SHP77 (cell line): Measurements from ENCODE around the gene BTC.
"Not testable (repeated sequence)": the region's sequence is repeated elsewhere in the genome, so short reads cannot be mapped to it uniquely, and the experiment has no call there.

ENCODE experiments used
- DNase-seq, 2 experiments: peaks; one replicate each; lab custom pipeline; 2025; lab: John Stamatoyannopoulos, UW

Gene BTC

DNA sequence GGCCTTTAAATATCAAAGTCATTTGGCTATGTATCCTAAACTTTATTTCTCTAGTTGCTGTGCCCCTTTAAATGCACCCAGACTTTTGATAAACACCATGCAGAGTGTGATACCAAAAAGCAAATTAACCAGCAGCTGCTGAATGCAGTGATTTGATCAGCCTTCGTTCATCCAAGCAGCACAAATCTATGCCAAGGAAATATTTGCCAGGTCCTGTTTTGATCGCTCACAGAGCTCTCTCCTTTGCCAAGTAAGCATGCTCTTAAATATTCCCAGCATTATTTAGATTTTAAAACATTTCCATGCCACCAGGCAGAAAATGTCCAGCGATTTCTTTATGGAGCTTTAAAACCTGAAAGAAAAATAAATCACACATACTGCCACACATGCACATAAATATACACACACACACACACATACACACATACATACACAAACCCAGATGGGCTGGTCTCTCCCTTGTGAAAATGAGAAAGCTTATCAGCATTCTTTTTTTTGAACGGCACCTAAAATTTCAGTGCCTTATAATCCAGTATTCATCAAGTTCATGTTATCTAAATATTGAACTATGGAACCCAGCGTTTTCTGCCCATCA, 35.7 kb downstream of the BTC start:
- DNase-seq = no peak

GRCh38 chr4:74757136-74757535, 37.2 kb downstream of the BTC start:
- no peak for DNase-seq

- no peak for DNase-seq
Measured at GRCh38 chr4:74755486-74755885, 38.8 kb downstream of the BTC start.

DNA sequence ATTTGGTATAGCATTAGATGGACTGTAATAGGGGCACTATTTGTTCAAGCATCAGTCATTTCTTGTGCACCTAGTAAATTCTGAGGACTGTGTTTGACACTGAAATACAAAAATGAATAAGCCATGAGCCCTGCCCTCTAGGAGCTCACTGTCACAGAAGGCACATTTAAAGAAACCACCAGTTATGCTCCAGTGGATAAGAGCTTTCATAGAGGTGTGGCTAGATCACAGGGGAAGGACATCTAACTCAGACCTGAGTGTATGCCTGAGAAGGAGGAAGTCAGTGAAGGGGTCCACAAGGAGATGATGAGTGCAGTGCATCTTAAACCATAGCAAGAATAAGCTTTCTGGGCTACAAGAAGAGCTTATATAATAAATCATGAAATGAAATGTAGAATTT, 40.1 kb downstream of the BTC start:
- no peak for DNase-seq

DNA sequence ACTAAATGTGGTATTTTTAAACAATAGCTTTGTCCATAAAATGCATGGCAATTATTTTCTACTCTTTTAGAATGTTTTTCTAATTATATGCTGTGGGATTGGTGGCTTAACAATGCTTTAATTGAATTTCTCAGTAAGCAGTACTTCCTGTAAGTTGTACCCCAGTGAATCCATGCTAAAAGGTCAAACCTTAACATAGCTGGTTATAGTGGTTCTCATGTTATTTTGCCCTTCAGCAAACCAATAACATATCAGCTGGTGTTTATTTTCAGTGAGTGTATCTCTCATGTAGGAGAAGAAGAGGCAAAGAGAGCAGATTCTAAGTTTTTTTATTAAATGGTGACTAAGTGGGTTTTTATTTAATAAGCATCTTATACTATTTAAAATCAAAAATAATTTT, 41.5 kb downstream of the BTC start:
- no peak for DNase-seq

- DNase-seq = no peak
Measured at GRCh38 chr4:74751856-74752255, 42.5 kb downstream of the BTC start.

GRCh38 chr4:74751247-74751646, 43.1 kb downstream of the BTC start:
- no peak for DNase-seq

DNA sequence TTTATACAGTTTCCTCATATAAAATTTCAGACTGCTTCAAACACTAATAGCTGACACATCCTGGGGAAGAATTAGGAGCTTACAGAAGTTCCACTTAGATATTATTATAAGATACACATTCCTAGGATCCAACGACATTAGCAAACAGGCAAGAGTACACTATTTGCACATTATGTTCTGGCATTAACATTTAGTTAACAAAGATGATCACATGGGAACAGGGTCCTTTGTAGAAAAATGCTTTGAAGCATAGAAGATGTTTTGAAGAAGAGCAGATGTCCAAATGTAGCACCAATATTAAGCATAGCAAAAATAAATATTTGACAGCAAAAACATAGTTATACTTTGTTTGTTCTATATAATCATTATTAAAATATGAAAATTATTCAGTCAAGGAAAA, 52.1 kb downstream of the BTC start:
- DNase-seq = no peak

- DNase-seq = no peak
Measured at GRCh38 chr4:74738464-74739143, 55.7 kb downstream of the BTC start.

GRCh38 chr4:74734995-74735394, 59.3 kb downstream of the BTC start:
- DNase-seq = no peak

GRCh38 chr4:74733756-74734155, 60.6 kb downstream of the BTC start:
- no peak for DNase-seq

DNA sequence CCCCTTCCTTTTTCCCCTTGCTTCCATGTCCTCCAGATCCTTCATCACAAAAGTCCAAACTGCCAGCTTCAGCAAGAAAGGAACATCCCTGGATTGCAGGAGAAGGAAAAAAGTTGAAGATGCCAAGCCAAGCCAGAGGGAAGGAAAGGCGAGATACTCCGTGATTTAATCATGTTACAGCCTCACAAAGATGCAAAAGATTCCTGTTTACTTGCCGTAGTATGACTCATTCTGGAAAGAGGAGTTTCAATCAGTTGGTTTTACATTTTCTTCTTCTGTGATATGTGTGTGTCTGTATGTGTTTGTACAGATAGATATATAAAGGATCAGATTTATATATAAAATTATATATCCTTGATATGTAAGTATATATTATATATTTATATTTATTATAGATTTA, 69.3 kb downstream of the BTC start:
- DNase-seq = no peak

- DNase-seq = no peak
Measured at GRCh38 chr4:74716436-74716765, 77.9 kb downstream of the BTC start.

- no peak for DNase-seq
Measured at GRCh38 chr4:74715706-74716435, 78.5 kb downstream of the BTC start.

DNA sequence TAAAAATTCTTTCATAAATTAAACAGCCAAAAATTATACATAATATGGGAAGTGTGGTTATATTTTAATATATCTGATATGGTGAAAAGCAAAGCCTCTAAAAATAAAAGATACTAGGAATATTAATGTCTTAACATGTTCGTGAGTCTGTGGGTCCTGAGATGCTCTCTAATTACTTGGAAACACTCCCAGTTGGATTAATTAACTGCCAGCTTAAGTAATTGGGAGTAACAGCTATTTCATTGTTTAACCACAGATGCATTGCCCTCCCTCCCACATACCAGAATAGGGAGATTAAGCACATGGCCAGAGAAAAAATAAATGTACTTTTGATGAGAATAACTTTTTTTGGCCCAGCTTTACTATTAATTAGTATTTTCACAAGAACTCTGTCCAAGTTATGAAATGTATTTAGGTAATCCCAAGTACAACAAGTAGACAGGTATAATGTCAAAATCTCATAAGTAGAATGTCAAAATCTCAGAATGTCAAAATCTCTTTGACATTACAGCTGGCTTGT, 79.7 kb downstream of the BTC start:
- no peak for DNase-seq

- not testable (repeated sequence) for DNase-seq
Measured at GRCh38 chr4:74708135-74708534, 86.2 kb downstream of the BTC start.
